GM18508 (cell line): ENCODE data around the gene DNAL1.
"Not testable (repeated sequence)": the region's sequence is repeated elsewhere in the genome, so short reads cannot be mapped to it uniquely, and the experiment has no call there.

Experiments
- ATAC-seq: cut with Tn5 transposase; IDR thresholded peaks from one replicate; pipeline ENCODE4 v1.9.1; 2021; ENCODE audit warnings: moderate number of reproducible peaks; ENCODE audit not compliant: insufficient read depth, unreplicated experiment

The DNAL1 gene

GRCh38 chr14:73644531-73645247 is at the start of gene DNAL1:
DNAL1 (plus strand) TSS chr14:73644986; CDS start chr14:73645040, 54 bp downstream.
- ATAC-seq, result peak; percentile 83

GRCh38 chr14:73599499-73599898 is 45.3 kb upstream of the DNAL1 start:
- ATAC-seq, result no peak

- no peak for ATAC-seq
These were observed 41.8 kb upstream of the DNAL1 start for GRCh38 chr14:73602994-73603393.

GRCh38 chr14:73606271-73606670 is 38.5 kb upstream of the DNAL1 start:
- ATAC-seq, result no peak

- ATAC-seq, result no peak
These were observed 37.5 kb upstream of the DNAL1 start for GRCh38 chr14:73607241-73607640.

GRCh38 chr14:73610687-73611086 is 34.1 kb upstream of the DNAL1 start:
- no peak for ATAC-seq

GRCh38 chr14:73612339-73613045 is 32.3 kb upstream of the DNAL1 start, which contains the start of gene ACOT6:
ACOT6 (plus strand) TSS chr14:73612517; CDS start chr14:73612572, 55 bp downstream.
- no peak for ATAC-seq

- no peak for ATAC-seq
These were observed 31.8 kb upstream of the DNAL1 start for GRCh38 chr14:73613046-73613383.

- no peak for ATAC-seq
These were observed 31.3 kb upstream of the DNAL1 start for GRCh38 chr14:73613419-73613963.

- no peak for ATAC-seq
These were observed 28.0 kb upstream of the DNAL1 start for GRCh38 chr14:73616831-73617230.

- ATAC-seq, result no peak
These were observed 25.3 kb upstream of the DNAL1 start for GRCh38 chr14:73619524-73619923.

- ATAC-seq, result no peak
These were observed 24.5 kb upstream of the DNAL1 start for GRCh38 chr14:73620268-73620667.

- no peak for ATAC-seq
These were observed 21.2 kb upstream of the DNAL1 start for GRCh38 chr14:73623504-73624054.

GRCh38 chr14:73625706-73626105 is 19.1 kb upstream of the DNAL1 start:
- no peak for ATAC-seq

- ATAC-seq, result no peak
These were observed 17.6 kb upstream of the DNAL1 start for GRCh38 chr14:73627151-73627558.

- no peak for ATAC-seq
These were observed 14.6 kb upstream of the DNAL1 start for GRCh38 chr14:73630009-73630780.

- no peak for ATAC-seq
These were observed 11.4 kb upstream of the DNAL1 start for GRCh38 chr14:73633116-73634010.

GRCh38 chr14:73634011-73634833 is 10.6 kb upstream of the DNAL1 start:
- ATAC-seq, result no peak

GRCh38 chr14:73636355-73636754 is 8.4 kb upstream of the DNAL1 start:
- ATAC-seq, result not testable (repeated sequence)
